ENCODE data around the gene EYS.

EYS gene

DNA sequence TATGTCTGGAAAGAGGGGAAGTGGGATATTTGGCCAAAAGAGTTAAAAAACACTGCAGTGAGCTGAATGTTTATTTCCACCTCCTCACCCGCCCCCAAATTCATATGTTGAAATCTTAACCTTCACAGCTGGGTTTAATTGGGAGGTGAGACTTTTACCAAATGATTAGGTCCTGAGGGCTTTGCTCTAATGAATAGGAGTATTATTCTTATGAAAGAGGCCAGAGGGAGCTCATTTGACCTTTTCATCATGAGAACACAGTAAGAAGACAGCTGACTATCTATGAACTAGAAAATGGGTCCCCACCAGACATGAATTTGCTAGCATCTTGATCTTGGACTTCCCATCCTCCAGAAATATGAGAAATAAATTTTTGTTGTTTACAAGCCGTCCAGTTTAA lies 1042.5 kb downstream of the EYS start:
- H3K4me1 Mint-ChIP-seq = no peaks in the 10 kb centered on the region
- DNase-seq = no peak
- no peak overlapping the region for H3K27ac Mint-ChIP-seq
- no peaks in the 10 kb centered on the region for H3K27me3 Mint-ChIP-seq (ENCODE audit: low read depth, poor library complexity)
- H3K9me3 Mint-ChIP-seq = peaks cover 7% of the 10 kb centered on the region
- H3K4me3 Mint-ChIP-seq = no peak overlapping the region
- no peaks in the 10 kb centered on the region for H3K36me3 Mint-ChIP-seq (ENCODE audit: low read depth)
- TF ChIP-seq, protein P1, sequence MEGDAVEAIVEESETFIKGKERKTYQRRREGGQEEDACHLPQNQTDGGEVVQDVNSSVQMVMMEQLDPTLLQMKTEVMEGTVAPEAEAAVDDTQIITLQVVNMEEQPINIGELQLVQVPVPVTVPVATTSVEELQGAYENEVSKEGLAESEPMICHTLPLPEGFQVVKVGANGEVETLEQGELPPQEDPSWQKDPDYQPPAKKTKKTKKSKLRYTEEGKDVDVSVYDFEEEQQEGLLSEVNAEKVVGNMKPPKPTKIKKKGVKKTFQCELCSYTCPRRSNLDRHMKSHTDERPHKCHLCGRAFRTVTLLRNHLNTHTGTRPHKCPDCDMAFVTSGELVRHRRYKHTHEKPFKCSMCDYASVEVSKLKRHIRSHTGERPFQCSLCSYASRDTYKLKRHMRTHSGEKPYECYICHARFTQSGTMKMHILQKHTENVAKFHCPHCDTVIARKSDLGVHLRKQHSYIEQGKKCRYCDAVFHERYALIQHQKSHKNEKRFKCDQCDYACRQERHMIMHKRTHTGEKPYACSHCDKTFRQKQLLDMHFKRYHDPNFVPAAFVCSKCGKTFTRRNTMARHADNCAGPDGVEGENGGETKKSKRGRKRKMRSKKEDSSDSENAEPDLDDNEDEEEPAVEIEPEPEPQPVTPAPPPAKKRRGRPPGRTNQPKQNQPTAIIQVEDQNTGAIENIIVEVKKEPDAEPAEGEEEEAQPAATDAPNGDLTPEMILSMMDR (IDR thresholded peaks at IDR 0.05) = no peak

DNA sequence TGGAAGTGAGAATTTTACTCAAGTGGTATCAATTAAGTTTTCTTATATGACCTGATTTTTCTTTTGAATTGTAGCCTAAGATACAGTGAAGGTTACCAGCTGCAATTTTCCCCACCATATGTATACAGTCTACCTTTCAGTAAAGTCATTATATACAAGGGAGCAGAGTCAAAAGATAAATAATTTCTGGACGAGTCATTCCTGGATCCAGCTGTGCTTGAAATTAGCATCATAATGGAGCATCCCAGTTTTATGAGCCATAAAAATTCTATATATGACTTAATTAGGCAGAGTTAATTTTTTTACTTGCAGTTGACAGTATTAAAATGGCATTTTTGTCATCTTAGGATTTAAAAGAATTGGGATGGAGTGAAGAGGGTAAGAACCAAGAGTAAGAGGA lies 1063.0 kb downstream of the EYS start:
- DNase-seq = no peak
- TF ChIP-seq, protein P1 (IDR thresholded peaks at IDR 0.05) = no peak
- no peak overlapping the region for H3K27ac Mint-ChIP-seq
- no peaks in the 10 kb centered on the region for H3K36me3 Mint-ChIP-seq (ENCODE audit: low read depth)
- H3K27me3 Mint-ChIP-seq (ENCODE audit: low read depth, poor library complexity) = no peaks in the 10 kb centered on the region
- no peaks in the 10 kb centered on the region for H3K4me1 Mint-ChIP-seq
- H3K9me3 Mint-ChIP-seq = no peaks in the 10 kb centered on the region
- H3K4me3 Mint-ChIP-seq = no peak overlapping the region

DNA sequence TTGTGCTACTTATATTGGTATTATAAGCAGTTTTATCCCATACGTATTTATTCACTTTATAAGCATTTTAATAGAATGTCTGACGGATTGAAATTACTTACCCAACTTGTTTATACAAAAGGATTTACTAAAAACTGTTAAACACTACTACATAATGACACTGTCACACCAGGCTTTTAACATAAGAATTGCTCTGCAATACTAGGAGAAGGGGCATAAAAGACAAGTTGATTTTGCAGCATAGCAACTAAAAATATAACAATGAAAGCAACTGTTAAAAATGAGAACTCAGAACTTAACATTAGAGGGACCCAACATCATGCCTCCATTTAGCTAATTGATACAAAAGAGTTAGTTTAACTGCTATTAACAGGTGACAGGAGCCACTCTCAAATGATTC lies 1076.1 kb downstream of the EYS start:
- Mint-ChIP-seq H3K27ac (no peak overlapping the region), H3K27me3 (ENCODE audit: low read depth, poor library complexity) (no peaks in the 10 kb centered on the region), H3K9me3 (no peaks in the 10 kb centered on the region)

DNA sequence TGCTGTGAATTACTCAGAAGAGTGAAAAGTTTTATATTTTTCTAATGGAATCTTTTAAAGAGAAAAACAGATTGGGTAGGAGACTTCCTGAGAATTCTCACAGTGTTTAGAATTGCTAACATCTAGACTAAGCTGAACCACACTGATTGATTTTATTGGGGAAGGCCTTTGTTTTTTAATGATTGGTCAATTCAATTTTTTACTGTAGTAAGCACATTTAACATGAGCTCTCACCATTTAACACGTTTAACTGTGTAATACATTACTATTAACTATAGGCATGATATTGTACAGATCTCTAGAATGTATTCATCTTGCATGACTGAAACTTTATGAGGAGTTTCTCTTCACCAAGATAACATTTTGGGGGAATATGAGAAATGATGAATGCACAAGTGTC lies 1084.1 kb downstream of the EYS start:
- no peaks in the 10 kb centered on the region for H3K36me3 Mint-ChIP-seq (ENCODE audit: low read depth)
- no peaks in the 10 kb centered on the region for H3K4me1 Mint-ChIP-seq
- H3K4me3 Mint-ChIP-seq = no peak overlapping the region
- H3K27ac Mint-ChIP-seq = no peak overlapping the region
- H3K9me3 Mint-ChIP-seq = no peaks in the 10 kb centered on the region
- no peaks in the 10 kb centered on the region for H3K27me3 Mint-ChIP-seq (ENCODE audit: low read depth, poor library complexity)
- no peak for DNase-seq
- TF ChIP-seq, protein P1 (IDR thresholded peaks at IDR 0.05) = no peak

More for the DNA sequence above, 1076.1 kb downstream of the EYS start:
- Mint-ChIP-seq H3K4me3 (no peak overlapping the region), H3K4me1 (no peaks in the 10 kb centered on the region), H3K36me3 (ENCODE audit: low read depth) (no peaks in the 10 kb centered on the region)
- no peak for DNase-seq
- TF ChIP-seq, protein P1 (IDR thresholded peaks at IDR 0.05) = no peak

DNA sequence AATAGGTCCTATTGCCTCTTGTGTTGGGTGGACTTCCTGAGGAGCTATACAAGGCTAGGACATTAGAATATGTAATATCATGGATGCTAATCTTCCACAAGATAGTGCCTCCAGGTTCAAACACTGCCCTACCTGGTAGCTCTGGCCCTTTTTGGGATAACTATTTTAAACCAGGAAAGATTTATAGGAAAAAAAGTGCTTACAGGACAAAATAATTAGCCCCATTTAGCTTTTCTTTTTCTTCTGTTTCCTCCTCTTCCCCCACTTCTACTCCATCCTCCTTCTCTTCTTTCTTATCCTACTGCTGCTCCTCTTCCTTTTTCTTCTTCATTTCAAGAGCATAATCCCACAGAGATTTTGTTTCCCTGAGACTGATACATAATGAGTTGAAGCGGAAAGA lies 1104.0 kb downstream of the EYS start:
- TF ChIP-seq, protein P1 (IDR thresholded peaks at IDR 0.05) = no peak
- Mint-ChIP-seq H3K36me3 (ENCODE audit: low read depth) (no peaks in the 10 kb centered on the region), H3K27me3 (ENCODE audit: low read depth, poor library complexity) (peaks cover 4% of the 10 kb centered on the region), H3K27ac (no peak overlapping the region), H3K4me1 (no peaks in the 10 kb centered on the region), H3K9me3 (no peaks in the 10 kb centered on the region), H3K4me3 (no peak overlapping the region)
- DNase-seq = no peak

DNA sequence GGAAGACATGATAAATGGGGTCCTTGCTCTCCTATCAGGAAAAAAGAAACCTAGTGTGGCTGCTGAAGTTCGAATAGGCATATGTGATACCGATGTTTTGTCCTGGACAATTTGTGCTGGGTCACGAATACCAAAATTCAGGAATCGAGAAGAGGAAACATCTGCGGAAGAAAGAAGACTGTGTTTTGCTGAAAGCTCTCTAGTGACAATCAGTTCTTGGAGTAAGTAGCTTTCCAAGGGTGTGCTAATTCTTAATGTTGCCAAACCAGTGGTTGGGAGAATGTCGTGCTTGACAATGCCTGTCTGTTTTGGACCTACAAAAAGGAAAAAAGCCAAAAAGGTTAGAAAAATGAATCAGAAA lies 1115.4 kb downstream of the EYS start:
- no peak for DNase-seq
- Mint-ChIP-seq H3K36me3 (ENCODE audit: low read depth) (no peaks in the 10 kb centered on the region), H3K4me1 (no peaks in the 10 kb centered on the region), H3K4me3 (no peak overlapping the region), H3K27me3 (ENCODE audit: low read depth, poor library complexity) (peaks cover 3% of the 10 kb centered on the region), H3K27ac (no peak overlapping the region), H3K9me3 (peaks cover 5% of the 10 kb centered on the region)
- TF ChIP-seq, protein P1 (IDR thresholded peaks at IDR 0.05) = no peak
